Measurements from ENCODE around the gene RBM20.

Gene RBM20

GRCh38 chr10:110631934-110632333 lies 12.2 kb upstream of the RBM20 start:
- CTCF ChIA-PET, result interaction anchor here (1.3 to 2.1 kb wide), 2 partner anchors 21 to 40 kb away, joined by 4 to 9 read pairs; no protein-coding TSS in a partner anchor
- POLR2A ChIA-PET, result no interaction called here
- no peak for DNase-seq (ENCODE audit: low read depth, low spot score)

DNA sequence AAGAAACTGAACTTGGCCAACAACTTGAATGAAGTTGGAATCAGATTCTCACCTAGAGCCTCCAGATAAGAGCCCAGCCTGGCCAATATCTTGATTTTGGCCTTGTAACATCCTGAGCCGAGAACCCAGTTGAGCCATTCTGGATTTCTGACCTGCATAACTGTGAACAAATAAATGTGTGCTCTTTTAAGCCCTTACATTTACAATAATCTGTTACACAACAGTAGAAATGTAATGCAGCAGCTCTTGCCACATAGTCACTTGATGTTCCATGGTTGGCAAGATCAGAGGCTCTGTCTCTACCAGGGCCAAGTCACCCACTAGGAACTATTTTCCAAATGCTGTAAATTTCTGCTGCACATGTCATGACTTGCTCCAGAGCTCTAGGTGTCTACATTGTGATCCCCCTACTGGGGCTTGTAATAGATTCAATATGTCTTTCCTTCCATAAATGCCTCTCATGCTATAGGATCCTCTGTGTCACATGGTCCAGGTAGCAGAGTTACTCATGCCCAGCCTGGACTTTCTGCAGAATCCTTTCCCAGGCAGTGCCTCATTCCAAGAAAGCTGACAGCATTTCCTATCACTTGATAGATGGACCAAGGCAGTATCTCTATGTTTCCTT lies 11.4 kb upstream of the RBM20 start:
- no peak for TF ChIP-seq CTCF (IDR thresholded peaks at IDR 0.05; ENCODE audit: insufficient read depth, low read length, missing control alignments)
- POLR2A ChIA-PET, result no interaction called here
- CTCF ChIA-PET, result interaction anchor here (0.6 to 2.1 kb wide), 3 partner anchors 22 to 39 kb away, joined by 3 to 9 read pairs (median 4); no protein-coding TSS in a partner anchor
- DNase-seq (ENCODE audit: low read depth, low spot score), result no peak
- no peak overlapping the region for H3K4me3 ChIP-seq (ENCODE audit: low read depth, low read length)

More at GRCh38 chr10:110631934-110632333, 12.2 kb upstream of the RBM20 start:
- no peak for TF ChIP-seq CTCF (IDR thresholded peaks at IDR 0.05; ENCODE audit: insufficient read depth, low read length, missing control alignments)
- H3K4me3 ChIP-seq (ENCODE audit: low read depth, low read length), result no peak overlapping the region

- DNase-seq (ENCODE audit: low read depth, low spot score), result no peak
- H3K4me3 ChIP-seq (ENCODE audit: low read depth, low read length), result no peak overlapping the region
- POLR2A ChIA-PET, result interaction anchor here (0.6 kb wide), 1 partner anchor 352 kb away, joined by 3 read pairs; no protein-coding TSS in a partner anchor
- TF ChIP-seq CTCF (IDR thresholded peaks at IDR 0.05; ENCODE audit: insufficient read depth, low read length, missing control alignments), result no peak
- CTCF ChIA-PET, result interaction anchor here (1.6 kb wide), 1 partner anchor 37 kb away, joined by 8 read pairs; no protein-coding TSS in a partner anchor
Observed at GRCh38 chr10:110634527-110635209, 9.5 kb upstream of the RBM20 start.

GRCh38 chr10:110636572-110636931 lies 7.6 kb upstream of the RBM20 start:
- CTCF ChIA-PET, result interaction anchor here (0.9 to 1.4 kb wide), 4 partner anchors 13 to 36 kb away, joined by 3 to 5 read pairs (median 4); no protein-coding TSS in a partner anchor
- no peak overlapping the region for H3K4me3 ChIP-seq (ENCODE audit: low read depth, low read length)
- no peak for DNase-seq (ENCODE audit: low read depth, low spot score)
- TF ChIP-seq CTCF (IDR thresholded peaks at IDR 0.05; ENCODE audit: insufficient read depth, low read length, missing control alignments), result no peak
- POLR2A ChIA-PET, result no interaction called here

DNA sequence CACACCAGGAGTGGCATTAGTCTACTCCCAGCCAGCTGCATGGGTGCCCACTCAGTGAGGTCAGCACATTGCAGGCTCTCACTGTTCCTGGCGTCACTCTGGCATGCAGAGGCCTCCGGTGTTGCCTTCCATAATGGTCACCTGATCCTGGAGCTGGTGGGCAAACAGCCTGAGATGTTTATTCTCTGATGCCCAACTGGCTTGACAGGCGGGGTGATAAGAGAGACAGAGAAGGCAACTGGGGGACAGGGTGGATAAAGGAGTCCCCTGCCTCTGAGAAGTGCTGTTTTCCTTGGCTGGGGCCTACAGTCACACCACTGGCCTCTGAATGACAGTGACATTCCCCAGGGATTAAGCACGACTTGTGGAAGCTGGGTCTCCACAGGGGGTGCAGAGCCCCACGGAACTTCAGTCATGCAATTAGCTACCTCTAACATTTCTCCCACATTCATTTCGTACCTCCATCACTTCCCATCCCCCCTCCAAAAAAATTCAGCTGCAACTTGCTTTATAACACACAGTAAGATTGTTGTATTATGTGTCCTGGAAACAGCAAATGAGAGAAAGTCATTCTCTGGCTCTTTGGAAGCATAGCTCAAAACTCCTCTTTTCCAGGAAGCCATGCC lies 7.1 kb upstream of the RBM20 start:
- no peak for DNase-seq (ENCODE audit: low read depth, low spot score)
- POLR2A ChIA-PET, result no interaction called here

More for the DNA sequence above, 7.1 kb upstream of the RBM20 start:
- H3K4me3 ChIP-seq (ENCODE audit: low read depth, low read length), result no peak overlapping the region
- no peak for TF ChIP-seq CTCF (IDR thresholded peaks at IDR 0.05; ENCODE audit: insufficient read depth, low read length, missing control alignments)
- CTCF ChIA-PET, result interaction anchor here (0.9 to 1.4 kb wide), 4 partner anchors 12 to 35 kb away, joined by 3 to 5 read pairs (median 4); no protein-coding TSS in a partner anchor

Data from AG04449 (cell line).